Measurements from ENCODE around the gene BBX.

GRCh38 chr3:107794664-107795443 lies 272.1 kb downstream of the BBX start:
- TF ChIP-seq POLR2A (IDR thresholded peaks at IDR 0.05) = no peak
- TF ChIP-seq CTCF (IDR thresholded peaks at IDR 0.05) = no peak

All from lower leg skin (tissue), 3 donors.